GM21360 (cell line): ENCODE data around the gene FGF3.

Experiments used
- ATAC-seq: cut with Tn5 transposase; IDR thresholded peaks from one replicate; pipeline ENCODE4 v1.9.1; 2021; ENCODE audit warnings: mild to moderate bottlenecking, moderate library complexity; ENCODE audit not compliant: unreplicated experiment

Gene FGF3

DNA sequence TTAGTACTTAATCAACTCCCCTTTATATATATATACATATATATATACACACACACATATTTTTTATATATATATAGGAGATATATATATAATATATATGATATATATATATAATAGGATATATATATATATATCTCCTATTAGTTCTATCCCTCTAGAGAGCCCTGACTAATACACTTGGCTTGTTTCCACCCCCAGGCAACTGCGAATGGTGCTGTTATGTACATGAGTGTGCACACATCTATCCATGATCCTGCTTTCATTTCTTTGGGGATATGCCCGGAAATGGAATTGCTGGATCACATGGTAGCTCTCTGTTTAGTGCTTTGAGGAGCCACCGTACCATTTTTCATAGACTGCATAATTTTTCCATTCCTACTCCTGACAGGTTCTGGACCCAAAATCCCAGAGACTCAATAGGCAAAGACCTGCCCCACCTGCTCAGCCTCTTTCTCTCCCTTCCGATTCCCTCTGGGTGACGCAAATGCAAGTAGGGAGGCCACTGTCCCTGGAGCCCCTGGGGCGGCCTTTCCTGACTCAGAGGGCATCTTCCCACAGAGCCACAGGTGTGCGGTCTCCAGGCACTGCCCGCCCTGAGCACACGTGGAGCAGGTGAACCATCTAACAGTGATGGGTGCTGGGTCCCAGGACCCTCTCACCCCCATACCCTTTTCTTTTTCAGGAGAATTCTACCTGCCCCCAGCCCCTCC, 12.0 kb downstream of the FGF3 start:
- ATAC-seq: no peak

DNA sequence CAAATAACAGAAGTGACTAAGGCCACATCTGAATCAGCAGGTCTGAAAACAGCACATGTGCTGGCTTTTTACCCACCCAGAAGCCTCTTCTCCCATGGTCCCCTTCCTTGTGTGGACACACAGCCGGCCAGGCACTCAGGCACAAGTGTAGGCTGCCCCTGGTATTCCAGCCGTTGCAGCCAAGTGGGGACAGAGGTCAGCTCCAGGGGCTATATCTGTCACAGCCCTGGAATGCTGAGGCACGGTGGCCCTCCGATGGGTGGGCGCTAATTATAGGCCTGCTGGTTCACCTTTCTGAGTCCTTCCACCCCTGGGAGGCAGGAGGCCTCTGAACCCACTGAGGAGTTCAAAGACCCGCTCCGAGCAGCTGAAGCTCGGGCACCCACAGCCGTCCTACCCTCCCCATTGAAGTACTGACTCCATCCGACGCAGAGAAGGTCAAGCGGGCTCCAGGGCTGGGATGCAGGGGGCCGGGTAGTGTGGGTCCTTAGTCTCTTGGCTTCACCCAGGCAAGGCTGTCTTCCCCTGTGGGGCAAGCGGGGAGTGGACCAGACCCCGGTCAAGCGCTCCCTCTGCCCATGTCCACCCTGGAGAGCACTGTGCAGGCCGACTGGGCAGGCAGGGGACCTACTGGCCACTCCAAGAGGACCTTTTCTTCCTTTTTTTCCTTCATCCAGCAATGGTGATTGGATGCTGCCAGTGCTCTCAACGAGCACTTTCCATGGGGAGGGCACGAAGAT, 14.3 kb downstream of the FGF3 start:
- ATAC-seq: no peak

DNA sequence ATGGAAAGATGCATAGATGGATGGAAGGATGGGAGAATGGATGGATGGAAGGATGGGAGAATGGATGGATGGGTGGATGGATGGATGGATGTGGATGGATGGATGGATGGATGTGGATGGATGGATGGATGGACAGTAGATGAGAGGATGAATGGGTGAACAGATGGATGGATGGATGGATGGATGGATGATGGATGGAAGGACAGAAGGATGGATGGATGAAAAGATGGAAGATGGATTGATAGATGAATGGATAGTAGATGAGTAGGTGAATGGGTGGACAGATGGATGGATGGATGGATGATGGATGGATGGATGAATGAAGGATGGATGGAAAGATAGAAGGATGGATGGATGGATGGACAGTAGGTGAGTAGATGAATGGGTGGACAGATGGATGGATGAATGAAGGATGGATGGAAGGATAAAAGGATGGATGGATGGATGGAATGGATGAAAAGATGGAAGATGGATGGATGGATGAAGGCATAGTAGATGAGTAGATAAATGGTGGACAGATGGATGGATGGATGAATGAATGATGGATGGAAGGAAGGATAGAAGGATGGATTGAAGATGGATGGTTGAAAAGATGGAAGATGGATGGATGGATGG, 15.5 kb downstream of the FGF3 start:
- ATAC-seq: no peak

DNA sequence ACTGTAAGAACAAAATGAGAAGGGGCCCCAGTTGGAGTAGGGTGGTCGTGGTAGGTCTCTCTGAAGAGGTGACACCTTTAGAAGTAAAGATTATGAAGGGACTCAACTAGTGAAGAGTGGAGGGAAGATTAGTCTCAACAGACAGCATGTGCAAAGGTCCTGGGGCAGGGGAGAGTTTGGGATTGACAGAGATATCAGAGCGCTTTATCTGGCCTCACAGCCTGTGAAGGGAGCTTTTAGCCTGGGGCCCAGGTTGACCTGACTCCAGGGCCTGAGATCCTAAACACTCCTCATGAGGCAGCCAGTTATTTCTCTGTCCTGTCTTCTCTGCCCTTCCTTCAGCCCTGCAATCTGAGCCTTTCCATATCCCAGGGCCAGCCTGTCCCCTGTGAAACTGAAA, 16.2 kb downstream of the FGF3 start:
- no peak for ATAC-seq

DNA sequence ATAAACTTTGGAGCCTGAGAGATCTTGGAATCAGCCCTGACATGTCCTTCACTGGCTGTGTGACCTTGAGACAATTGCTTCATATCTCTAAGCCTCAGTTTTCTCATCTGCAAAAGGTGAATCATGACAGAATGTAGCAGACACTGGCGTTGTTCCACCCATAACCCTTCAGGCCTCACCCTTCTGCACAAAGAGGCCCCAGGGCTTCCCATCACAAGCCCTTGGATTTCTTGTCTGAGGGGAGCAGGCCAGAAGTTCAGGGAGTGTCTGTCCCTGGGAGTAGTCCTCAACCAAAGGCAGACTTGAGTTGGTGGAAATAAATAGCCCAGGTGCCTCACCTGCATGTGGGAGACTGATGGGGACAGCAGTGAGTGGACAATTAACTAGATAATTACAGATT, 16.6 kb downstream of the FGF3 start:
- ATAC-seq: no peak

DNA sequence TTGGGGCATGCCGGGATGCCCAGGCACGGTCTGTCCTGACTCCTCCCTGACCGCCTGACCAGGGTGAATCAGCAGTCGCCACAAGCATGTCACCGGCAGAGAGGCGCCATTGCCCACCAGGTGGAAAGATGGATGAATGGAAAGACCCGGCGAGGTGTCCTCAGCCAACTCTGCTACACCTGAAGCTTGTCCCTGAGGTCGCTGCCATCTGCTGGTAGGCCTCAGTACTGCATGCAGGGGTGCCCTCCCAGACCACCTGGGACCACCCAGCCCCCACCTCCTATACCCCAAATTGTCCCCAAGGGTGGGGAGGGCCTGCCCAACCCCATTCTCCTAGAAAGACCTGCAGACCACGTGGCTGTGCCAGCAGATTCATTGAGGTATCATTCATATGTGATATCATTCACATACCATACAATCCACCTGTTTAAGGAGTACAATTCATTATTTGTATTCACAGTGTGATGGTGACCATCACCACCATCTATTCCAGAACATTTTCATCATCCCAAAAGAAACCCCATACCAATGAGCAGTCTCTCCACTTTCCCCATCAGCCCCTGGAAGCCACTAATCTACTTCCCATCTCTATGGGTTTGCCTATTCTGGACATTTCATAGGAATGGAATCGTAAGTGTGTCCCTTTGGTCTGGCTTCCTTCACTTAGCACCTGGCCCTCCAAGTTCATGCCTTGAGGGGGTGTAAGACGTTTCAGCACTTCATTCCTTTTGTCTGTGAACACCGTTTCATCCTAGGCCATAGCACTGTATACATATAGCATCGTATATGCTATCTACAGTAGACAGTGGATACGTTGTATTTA, 17.5 kb downstream of the FGF3 start:
- no peak for ATAC-seq

DNA sequence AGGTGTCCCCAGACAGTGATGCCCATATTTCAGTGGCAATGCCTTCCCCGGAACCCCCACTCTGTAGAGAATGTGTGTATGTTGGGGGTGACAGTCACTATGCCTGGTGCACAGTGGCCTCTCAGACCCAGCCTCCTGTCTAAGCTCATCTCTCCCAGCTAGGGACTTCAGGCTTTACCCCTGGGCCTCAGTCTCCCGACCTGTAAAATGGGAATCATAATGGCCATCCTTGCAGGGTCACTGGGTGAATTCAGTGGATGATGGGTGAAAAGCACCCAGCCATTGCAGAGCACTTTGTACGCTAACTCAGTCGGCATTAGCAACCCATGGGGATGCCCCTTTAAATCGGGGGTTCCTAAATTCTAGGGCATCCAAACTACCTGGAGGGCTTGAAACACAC, 18.9 kb downstream of the FGF3 start:
- no peak for ATAC-seq

DNA sequence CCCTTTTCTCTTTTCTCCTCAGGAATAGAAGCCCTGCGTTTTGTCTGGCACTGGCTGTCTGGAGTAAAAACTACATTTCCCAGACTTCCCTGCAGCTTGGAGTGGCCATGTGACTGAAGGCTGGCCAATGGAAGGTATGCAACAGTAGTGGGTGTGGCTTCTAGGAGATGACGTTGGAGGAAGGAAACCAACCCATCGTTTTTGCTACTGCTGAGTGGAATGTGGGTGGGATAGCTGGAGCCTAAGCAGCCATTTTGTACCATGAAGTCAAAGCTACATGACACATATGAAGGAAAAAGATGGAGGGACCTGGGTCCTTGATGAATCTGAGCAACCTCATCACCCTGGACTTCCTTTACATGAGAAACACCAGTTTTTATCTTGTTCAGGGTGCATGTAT, 19.6 kb downstream of the FGF3 start:
- no peak for ATAC-seq

DNA sequence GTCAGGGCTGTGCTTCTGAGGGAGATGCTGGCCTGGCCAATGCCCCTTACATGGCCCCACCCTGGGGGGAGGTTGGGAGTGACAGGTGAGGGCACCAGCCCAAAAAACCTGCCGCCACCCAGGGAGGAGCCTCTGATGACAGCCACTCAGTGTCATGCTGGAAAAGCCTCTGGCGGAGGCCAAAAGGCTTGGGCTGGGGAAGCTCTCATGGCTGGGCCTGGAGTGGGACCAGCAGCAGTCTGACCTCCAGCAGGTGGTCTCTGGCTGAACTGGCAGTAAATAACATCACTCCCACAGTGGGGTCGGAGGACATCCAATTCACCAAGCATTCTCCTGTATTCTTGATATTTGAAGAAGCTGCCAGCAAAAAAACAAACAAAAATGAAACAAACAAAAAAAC, 20.1 kb downstream of the FGF3 start:
- ATAC-seq: no peak

DNA sequence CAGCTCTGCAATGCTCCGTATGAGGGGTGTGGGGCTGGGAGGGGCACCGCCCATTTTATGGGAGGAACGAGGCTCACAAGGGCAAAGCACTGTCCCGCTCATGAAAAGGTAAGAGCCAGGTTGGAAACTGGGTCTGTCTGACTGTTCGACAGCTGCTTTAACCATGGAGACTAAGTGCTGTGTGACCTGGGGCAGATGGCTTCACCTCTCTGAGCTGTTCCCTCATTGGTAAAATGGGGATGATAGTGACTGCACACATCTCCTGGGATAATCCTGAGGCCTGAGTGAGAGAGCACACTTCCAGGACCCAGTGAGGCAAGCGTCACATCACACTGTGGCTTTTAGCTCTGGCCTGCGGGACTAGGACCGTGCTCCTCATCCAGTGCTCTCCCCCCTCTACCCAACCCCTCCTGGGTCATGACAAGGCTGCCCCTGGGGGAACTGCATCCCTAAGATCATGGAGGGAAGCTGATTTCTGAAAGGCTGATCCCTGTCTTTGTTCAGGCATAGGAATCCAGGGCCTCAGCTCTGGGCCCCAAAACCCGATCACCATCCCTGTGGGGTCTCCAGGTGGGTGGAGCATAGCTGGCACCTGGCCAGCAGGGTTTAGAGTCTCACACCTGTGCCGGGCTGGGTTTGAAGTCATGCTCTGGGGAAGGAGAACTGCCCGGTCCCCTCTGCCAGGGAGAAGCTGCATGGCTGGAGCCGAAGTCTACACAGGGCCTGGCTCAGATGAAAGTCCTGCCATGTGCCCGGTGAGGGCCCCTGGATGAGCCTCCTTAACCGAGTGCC, 21.3 kb downstream of the FGF3 start:
- no peak for ATAC-seq

DNA sequence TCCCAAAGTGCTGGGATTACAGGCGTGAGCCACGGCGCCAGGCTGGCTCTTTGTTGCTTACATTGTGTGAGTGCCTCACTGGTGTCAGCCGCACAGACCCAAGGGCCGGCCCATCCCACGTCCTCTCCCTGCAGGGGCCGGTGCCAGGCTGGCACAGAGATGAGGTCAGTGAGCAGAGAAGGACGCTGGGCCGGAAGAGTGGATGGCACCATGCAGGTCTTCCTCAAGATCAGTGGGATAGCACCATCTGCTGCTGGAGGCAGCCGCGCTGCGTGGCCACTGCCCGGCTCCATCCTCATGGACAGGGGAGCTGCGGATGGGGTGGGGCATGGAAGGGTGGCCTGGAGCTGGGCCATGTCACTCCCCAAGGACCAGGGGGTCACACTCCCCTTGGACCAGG, 22.1 kb downstream of the FGF3 start:
- ATAC-seq: no peak

DNA sequence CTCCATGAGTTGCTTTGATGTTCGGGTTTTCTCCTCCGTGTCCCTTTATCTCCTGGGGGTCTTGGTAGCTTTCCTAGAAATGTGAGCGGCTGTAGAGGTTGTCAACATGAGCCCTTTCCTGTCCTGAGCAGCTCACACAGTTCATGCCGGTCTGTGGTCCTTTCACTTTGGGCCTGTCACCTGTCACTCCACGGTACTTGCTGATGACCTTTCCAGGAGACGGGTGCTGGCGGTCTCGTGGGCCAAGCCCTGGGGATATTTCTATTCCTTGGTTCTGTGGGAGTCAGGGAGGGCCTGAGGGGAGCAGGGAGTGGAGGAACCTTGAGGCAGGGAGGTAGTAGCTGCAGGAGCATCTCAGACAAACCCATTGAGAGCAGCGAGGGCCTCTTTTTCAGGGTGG, 23.2 kb downstream of the FGF3 start:
- no peak for ATAC-seq

DNA sequence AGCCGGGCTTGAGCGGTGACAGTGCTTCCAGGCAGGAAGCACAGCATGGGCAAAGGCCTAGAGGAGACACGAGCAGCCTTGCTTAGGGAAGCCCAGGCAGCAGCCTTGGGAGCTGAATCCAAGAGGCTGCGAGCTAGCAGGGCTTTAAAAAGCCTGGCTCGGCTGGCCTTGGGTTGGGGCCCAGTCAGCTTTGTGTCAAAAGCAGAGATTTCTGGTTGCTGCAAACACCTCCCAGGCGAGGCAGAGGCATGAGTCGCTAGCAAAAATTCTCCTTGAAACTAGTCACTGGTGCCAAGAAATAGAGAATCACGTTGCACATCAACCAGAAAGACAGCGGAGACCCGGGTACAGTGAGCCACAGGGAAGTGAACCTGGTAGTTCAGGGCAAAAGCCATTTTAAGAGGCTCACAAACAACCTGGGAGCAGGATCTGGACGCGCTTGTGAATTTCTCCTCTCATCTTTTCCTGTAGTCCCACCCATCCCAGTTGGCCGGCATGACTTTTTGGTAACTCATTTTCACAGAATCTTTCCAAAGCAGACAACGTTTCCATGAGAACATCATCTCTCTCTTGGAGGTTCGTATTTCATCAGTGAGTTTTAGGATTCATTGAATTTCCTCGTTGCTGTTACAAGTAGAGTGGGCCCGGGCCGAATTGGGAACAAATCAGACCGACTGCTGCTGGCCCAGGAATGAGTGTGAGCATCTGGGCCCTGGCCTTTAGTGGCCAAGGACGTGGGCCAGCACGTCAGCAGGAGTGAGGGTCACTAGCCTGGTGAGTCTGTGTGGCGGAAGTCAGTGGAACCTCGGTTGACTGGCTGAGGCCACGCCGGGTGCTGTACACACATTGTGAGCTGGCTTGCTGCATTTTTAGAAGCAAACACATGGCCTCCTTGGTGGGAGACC, 27.7 kb downstream of the FGF3 start:
- ATAC-seq: no peak

DNA sequence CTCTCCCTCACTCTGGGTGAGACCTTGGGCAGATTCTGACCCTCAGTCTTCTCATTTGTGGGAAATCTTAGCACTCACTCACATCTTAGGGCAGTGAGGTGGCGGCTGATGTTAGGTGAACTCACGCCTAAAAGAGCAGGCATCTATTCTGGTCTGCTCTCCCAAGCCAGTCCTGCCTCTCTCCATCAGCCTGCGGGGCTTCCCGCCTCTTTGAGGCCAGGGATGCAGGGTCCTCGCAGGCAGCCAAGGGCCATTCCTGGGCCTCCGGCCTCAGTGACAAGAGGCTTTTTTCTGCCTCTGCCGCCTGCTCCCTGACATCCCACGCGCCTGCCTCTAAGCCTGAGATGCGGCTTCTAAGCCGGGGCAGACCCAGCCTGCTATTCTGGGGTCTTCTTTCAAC, 30.3 kb downstream of the FGF3 start:
- ATAC-seq: no peak

DNA sequence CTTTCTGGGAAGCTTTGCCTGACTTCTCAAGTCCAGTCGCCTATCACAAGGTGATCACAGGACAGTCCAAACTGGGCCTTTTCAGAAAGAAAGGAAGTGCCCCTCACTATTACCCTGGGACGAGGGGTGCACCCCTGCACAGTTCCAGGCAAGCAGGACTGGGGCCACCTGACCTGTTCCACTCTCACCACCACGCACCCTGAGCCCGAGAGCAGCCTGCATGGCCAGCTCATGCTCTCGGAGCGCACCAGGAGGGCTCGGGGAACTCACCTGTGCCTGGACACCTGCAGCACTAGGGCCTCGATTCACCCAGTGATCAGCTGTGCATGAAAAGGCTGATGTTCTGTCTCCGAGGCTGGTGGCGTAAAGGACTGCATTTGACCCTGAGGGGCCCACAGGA, 31.3 kb downstream of the FGF3 start:
- ATAC-seq: no peak

DNA sequence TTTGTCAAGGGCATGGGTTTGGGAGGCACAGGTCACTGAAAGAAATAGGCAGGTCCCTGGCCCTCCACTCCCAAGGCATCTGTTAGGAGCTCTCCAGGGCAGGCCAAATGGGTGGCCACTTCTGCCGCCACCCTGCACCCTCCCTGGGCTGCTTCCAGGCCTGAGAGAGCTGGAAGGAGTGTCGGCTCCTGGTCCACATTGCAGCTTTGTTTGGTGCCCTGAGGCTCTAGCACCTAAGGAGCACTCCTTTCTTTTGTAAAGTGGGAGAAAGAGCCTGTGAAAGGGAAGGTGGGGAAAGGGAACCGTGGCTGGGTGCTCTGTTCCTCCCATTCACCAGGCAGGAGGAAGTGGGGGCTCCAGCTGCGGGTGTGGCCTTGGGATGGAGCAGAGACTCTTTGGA, 31.8 kb downstream of the FGF3 start:
- no peak for ATAC-seq

DNA sequence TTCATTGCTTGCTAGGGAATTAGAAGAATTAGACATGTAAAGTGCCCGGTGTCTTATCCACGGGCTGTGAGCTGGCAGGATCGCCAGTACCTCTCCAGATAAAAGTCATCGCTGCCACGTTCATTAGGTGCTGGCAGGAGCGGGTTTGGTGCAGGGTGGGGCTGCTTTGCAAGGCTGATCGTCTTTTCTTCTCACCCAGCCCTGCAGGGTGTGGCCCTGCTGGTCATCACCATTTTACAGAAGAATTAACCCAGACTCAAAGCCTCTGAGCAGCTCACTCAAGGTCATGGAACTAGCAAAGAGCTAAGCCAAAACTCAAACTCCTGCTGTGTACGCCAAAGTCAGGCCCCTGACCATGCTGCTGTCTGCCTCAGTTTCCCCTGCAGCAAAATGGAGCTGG, 38.0 kb downstream of the FGF3 start:
- ATAC-seq: no peak

DNA sequence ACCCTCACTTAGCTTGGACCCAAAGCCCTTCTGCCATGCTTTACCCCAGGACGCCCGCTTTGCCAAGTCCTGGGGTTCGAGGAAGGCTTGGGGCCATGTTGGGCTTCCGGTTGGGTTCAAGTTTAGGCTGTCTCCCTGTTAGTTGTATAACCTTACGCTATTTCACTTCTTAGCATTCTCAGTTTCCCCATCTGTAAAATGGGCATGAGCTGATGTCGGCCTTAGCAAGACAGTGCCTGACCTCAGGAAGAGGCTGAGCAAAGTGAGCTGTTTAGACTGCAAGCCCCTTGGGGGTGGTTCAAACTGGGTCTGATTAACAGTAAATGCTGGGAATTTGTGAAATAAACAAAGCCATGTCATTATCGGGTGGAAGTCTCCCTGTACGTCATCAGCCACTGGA, 40.8 kb downstream of the FGF3 start:
- no peak for ATAC-seq

DNA sequence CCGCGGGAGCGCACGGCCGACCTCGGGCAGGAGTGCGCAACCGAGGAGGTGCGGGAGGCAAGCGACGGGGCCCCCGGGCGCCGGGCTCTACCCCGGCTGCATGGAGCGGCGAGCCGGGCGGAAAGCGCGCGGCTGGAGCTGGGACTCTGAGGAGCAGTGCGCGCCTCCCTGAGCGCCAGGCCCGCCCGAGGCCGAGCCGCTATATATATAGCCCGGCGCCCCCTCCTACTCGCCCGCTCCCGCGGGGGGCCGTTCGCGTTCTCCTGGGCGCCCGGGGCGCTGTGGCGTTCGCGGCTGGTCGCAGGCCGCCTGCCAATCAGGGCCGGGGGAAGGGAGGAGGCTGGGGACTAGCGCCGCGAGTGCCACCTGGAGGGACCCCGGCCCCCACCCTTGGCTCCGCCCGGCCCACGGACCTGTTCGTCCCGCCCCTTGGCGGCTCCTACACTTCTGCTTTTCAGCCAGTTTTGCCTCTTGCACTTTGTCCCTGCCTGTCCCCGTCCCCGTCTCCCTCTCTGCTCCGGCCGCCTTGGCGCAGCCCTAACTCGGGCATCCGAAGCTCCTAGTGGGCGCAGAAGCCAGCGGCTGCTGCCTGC, 44.0 kb downstream of the FGF3 start, which contains the start of gene FGF4:
Gene FGF4 (minus strand): TSS at position 179 of the 593 bp plus-strand sequence. CDS start 257 bp downstream, outside the sequence.
- ATAC-seq: no peak
